ENCODE results near the gene TGFBRAP1.

- TF ChIP-seq TAF1 (IDR thresholded peaks at IDR 0.05; ENCODE audit: borderline replicate concordance, low read depth, low read length), result no peak
- no peak for TF ChIP-seq POLR2AphosphoS5 (IDR thresholded peaks at IDR 0.05; ENCODE audit: low read depth, low read length)
- no peak for TF ChIP-seq POLR2A (IDR thresholded peaks at IDR 0.05; ENCODE audit: low read depth, low read length)
These were observed 31.8 kb upstream of the TGFBRAP1 start for GRCh38 chr2:105361102-105361889.

All from GM12892 (cell line).